Tibial artery (tissue), 4 donors: ENCODE measurements around the gene OMP.
"Not testable (repeated sequence)": the region's sequence is repeated elsewhere in the genome, so short reads cannot be mapped to it uniquely, and the experiment has no call there.

Source experiments
- DNase-seq, 2 donors: peaks; one replicate each; pipeline ENCODE4 v3.0.0-alpha.2; 2019
- H3K27ac ChIP-seq, 2 donors: fragments of 200-600 bp; sonication (generic) in 1 of 2; 1 replicate in 1 of 2; 2 replicates in 1 of 2; pipeline ENCODE4 v1.5.1; 2018 to 2019; ENCODE audit warnings: mild to moderate bottlenecking in 1 of 2
- H3K27me3 ChIP-seq, 2 donors: fragments of 200-600 bp; sonication (generic) in 1 of 2; one replicate each; pipeline versions ENCODE4 v1.5.1 to v1.6.0; 2016 to 2019
- H3K36me3 ChIP-seq, 3 donors: fragments of 200-600 bp; sonication (generic) in 2 of 3; one replicate each; pipeline ENCODE4 v1.5.1; 2016 to 2019; ENCODE audit warnings: mild to moderate bottlenecking in 2 of 3
- H3K4me1 ChIP-seq, 4 donors: fragments of 200-600 bp; sonication (generic) in 2 of 4; 1 replicate in 3 of 4; 2 replicates in 1 of 4; pipeline ENCODE4 v1.5.1; 2016 to 2019
- H3K4me3 ChIP-seq, 2 donors: fragments of 200-600 bp; sonication (generic) in 1 of 2; 1 replicate in 1 of 2; 2 replicates in 1 of 2; pipeline ENCODE4 v1.5.1; 2018 to 2019; ENCODE audit warnings: mild to moderate bottlenecking in 2 of 2
- H3K9me3 ChIP-seq, 3 donors: fragments of 200-600 bp; sonication (generic) in 1 of 3; one replicate each; pipeline ENCODE4 v1.5.1; 2016 to 2019
- CTCF ChIP-seq, 2 experiments: fragments of 200-600 bp in 1 of 2; fragments of 450-650 bp in 1 of 2; IDR thresholded peaks; one replicate each; pipeline ENCODE4 v1.5.1; 2017 to 2019; ENCODE audit warnings: antibody characterized with exemption in 2 of 2, mild to moderate bottlenecking in 1 of 2, moderate library complexity in 1 of 2
- intact Hi-C: fragments of 100-400 bp; cut with DNase I; formaldehyde crosslinking; loops from one replicate; pipeline ENCODE4 v1.15.0; 2023; ENCODE audit warnings: low total_unique reads

OMP gene

GRCh38 chr11:77093056-77093891 is 9.4 kb upstream of the OMP start:
- no peaks in the 10 kb centered on the region for H3K27me3 ChIP-seq
- H3K4me1 ChIP-seq: no peaks in the 10 kb centered on the region
- no peaks in the 10 kb centered on the region for H3K9me3 ChIP-seq
- H3K27ac ChIP-seq: no peak overlapping the region
- no peaks in the 10 kb centered on the region for H3K36me3 ChIP-seq
- intact Hi-C loops: no loop called here
- DNase-seq: peak in 1 of 2 donors; percentile 61
- H3K4me3 ChIP-seq: no peak overlapping the region
- no peak for TF ChIP-seq CTCF (IDR thresholded peaks at IDR 0.05)

GRCh38 chr11:77093987-77094840 is 8.4 kb upstream of the OMP start:
- TF ChIP-seq CTCF (IDR thresholded peaks at IDR 0.05): no peak

GRCh38 chr11:77094841-77095365 is 7.7 kb upstream of the OMP start:
- intact Hi-C loops: no loop called here
- Histone ChIP-seq H3K4me1 (no peaks in the 10 kb centered on the region), H3K4me3 (no peak overlapping the region), H3K27ac (no peak overlapping the region), H3K27me3 (no peaks in the 10 kb centered on the region), H3K9me3 (no peaks in the 10 kb centered on the region), H3K36me3 (no peaks in the 10 kb centered on the region)
- TF ChIP-seq CTCF (IDR thresholded peaks at IDR 0.05): no peak
- peak in 1 of 2 donors; percentile 44 for DNase-seq

More at GRCh38 chr11:77093987-77094840, 8.4 kb upstream of the OMP start:
- Histone ChIP-seq H3K4me3 (no peak overlapping the region), H3K9me3 (no peaks in the 10 kb centered on the region), H3K27me3 (no peaks in the 10 kb centered on the region), H3K27ac (no peak overlapping the region), H3K4me1 (no peaks in the 10 kb centered on the region), H3K36me3 (no peaks in the 10 kb centered on the region)
- DNase-seq: peak in 1 of 2 donors; percentile 51
- intact Hi-C loops: no loop called here

- DNase-seq: peak in 1 of 2 donors; percentile 58
- intact Hi-C loops: no loop called here
- H3K27ac ChIP-seq: no peak overlapping the region
- H3K36me3 ChIP-seq: no peaks in the 10 kb centered on the region
- TF ChIP-seq CTCF (IDR thresholded peaks at IDR 0.05): no peak
- H3K9me3 ChIP-seq: no peaks in the 10 kb centered on the region
- no peaks in the 10 kb centered on the region for H3K27me3 ChIP-seq
- no peak overlapping the region for H3K4me3 ChIP-seq
- H3K4me1 ChIP-seq: no peaks in the 10 kb centered on the region
These were observed 6.8 kb upstream of the OMP start for GRCh38 chr11:77095551-77096490.

- Histone ChIP-seq H3K4me3 (no peak overlapping the region), H3K4me1 (no peaks in the 10 kb centered on the region), H3K27ac (no peak overlapping the region), H3K27me3 (no peaks in the 10 kb centered on the region), H3K36me3 (no peaks in the 10 kb centered on the region), H3K9me3 (no peaks in the 10 kb centered on the region)
- intact Hi-C loops: no loop called here
- DNase-seq: peak in 1 of 2 donors; percentile 59
- TF ChIP-seq CTCF (IDR thresholded peaks at IDR 0.05): no peak
These were observed 6.0 kb upstream of the OMP start for GRCh38 chr11:77096591-77097019.

- intact Hi-C loops, H3K4me1 ChIP-seq, H3K4me3 ChIP-seq, H3K36me3 ChIP-seq, H3K27ac ChIP-seq, DNase-seq, H3K27me3 ChIP-seq, H3K9me3 ChIP-seq: not testable (repeated sequence)
These were observed 5.5 kb upstream of the OMP start for GRCh38 chr11:77097180-77097579.
